NB4 (cell line): Measurements from ENCODE around the gene TMEM233.

Experiments
- CTCF ChIP-seq: IDR thresholded peaks from one replicate; pipeline ENCODE4 v1.5.1; 2012; ENCODE audit warnings: low read depth, low read length
- TF ChIP-seq, protein P1 (sequence below): IDR thresholded peaks from 2 replicates; pipeline ENCODE4 v1.6.1; 2011; ENCODE audit warnings: low read depth, low read length

DNA sequence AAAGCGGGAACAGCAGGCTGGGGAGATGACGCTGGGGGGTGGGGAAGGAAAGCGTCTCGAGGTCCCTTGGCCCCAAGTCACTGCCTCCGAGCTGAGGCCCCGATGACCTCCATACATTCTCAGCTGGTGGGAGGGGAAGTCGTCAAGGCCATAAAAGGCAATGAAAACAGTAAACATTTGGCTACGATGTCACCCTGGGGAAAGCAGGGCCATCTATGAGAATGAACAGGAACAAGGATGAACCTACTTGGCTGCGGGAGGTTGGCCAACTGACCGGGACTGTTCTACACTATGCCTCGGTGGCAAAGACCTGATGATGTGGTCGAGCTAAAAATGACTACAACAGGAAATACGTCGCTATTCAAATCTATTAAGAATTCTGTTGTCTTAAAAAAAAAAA, 93.8 kb downstream of the TMEM233 start:
- TF ChIP-seq, protein P1, sequence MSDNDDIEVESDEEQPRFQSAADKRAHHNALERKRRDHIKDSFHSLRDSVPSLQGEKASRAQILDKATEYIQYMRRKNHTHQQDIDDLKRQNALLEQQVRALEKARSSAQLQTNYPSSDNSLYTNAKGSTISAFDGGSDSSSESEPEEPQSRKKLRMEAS = no peak
- TF ChIP-seq CTCF = no peak
